ENCODE measurements around the gene FGD5.

DNA sequence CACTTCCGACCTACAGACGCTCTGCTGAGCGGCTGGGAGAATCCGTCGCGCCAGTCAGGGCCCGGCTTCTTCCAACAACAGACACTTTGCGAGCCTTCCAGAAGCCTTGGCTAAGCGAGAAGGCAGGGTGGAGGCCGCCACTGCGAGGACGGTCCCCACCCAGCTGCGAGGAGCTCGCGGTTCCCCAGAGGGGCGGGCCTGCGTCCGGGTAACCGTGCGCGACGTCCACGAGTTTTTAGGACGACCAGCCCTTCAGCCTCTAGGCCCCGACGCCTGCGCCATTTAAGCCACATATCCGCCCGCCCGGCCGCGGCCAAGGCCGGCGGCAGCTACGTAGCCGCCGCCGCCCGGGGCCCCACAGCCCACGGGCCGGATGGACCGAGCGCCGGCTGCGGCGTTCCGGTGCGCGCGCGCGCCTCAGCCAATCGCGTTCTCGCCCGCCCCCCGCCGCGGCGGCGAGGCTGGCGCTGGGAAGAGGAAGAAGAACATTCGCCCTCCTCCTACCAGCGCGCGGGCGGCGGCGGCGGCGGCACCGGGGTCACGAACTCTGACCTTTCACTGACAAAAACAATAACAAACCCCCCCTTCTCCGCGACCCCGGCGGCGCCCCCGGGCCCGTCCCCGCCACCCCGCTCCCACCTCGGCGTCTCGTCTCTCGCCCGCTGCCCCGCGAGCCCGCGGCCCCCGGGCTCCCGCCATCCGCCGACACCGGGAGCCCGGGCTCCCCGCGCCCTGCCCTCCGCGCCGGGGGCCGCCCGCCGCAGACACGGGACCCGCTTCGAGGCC, 128.5 kb downstream of the FGD5 start, which contains the start of gene NR2C2:
- peak in 3 of 4 donors; percentile 66 to 92 (median 87) for TF ChIP-seq POLR2A (IDR thresholded peaks at IDR 0.05)
- TF ChIP-seq, protein P1, sequence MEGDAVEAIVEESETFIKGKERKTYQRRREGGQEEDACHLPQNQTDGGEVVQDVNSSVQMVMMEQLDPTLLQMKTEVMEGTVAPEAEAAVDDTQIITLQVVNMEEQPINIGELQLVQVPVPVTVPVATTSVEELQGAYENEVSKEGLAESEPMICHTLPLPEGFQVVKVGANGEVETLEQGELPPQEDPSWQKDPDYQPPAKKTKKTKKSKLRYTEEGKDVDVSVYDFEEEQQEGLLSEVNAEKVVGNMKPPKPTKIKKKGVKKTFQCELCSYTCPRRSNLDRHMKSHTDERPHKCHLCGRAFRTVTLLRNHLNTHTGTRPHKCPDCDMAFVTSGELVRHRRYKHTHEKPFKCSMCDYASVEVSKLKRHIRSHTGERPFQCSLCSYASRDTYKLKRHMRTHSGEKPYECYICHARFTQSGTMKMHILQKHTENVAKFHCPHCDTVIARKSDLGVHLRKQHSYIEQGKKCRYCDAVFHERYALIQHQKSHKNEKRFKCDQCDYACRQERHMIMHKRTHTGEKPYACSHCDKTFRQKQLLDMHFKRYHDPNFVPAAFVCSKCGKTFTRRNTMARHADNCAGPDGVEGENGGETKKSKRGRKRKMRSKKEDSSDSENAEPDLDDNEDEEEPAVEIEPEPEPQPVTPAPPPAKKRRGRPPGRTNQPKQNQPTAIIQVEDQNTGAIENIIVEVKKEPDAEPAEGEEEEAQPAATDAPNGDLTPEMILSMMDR (IDR thresholded peaks at IDR 0.05): peak in 1 of 6 experiments; percentile 17

All from esophagus squamous epithelium (tissue), 4 donors.